ENCODE data around the gene CHRNA4. TPM values are rescaled to one million over a fixed set of nuclear protein-coding genes. Genes with fewer than 3 reads are reported as not detected.

Gene CHRNA4
- total and polyA plus RNA-seq, 9 of the 15 experiments (the other 6 are each of a cell fraction or from before 2014, with no cell fraction given) = not detected

- no peak for TF ChIP-seq MGA (IDR thresholded peaks at IDR 0.05)
Measured at GRCh38 chr20:63383556-63383955, 22.4 kb upstream of the CHRNA4 start (continued).

All from K562 (cell line).